ENCODE results near the gene MYF6.

MYF6 gene

DNA sequence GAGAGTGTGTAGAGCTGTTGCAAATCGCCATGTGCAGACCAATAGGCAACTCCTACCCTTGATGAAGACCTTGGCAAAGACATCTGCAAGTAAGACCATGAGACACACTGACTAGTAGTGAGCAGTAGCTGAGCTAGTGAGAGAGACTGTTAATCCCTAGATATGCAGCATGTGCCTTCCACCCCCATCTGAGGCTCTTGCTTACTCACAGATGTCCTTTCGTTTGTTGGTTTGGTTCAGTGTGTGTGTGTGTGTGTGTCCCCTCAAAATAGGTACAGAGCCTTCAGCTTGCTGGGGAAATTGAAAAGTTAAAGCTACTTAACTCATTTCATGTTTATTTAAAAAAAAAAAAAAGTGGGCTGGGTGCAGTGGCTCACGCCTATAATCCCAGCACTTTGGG, 46.8 kb downstream of the MYF6 start:
- H3K4me1 ChIP-seq, result no peaks in the 10 kb centered on the region
- H3K27me3 ChIP-seq (ENCODE audit: low read depth), result no peaks in the 10 kb centered on the region
- no peak for DNase-seq (ENCODE audit: low spot score in 2 of 2)
- in situ Hi-C loops (cut with MboI; ENCODE audit: low sequenced_read_pairs), result no loop called here
- no peak overlapping the region for H3K4me3 ChIP-seq
- no peaks in the 10 kb centered on the region for H3K36me3 ChIP-seq (replicated peaks)
- H3K9me3 ChIP-seq, result no peaks in the 10 kb centered on the region

DNA sequence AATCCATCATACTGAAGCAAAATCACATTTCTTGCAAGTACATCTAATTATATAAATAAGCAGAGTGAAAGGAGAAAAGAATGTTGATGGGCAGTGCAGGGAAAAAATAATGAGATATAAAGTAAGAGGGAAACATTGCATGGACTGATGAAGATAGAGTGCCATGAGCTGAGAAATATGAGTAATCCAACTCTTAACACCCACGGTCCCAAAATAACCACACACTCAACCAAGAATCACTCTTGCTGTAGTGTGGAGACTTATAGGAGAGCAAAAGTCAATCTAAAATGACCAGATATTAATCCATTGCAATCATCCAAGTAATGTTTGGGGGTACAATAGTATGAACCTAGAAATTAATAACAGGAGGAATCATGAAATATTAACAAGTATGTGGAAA, 49.4 kb downstream of the MYF6 start:
- H3K27me3 ChIP-seq (ENCODE audit: low read depth), result no peaks in the 10 kb centered on the region
- in situ Hi-C loops (cut with MboI; ENCODE audit: low sequenced_read_pairs), result no loop called here
- H3K4me3 ChIP-seq, result no peak overlapping the region

More for the DNA sequence above, 49.4 kb downstream of the MYF6 start:
- H3K9me3 ChIP-seq, result no peaks in the 10 kb centered on the region
- DNase-seq (ENCODE audit: low spot score in 2 of 2), result no peak
- H3K36me3 ChIP-seq (replicated peaks), result no peaks in the 10 kb centered on the region
- H3K4me1 ChIP-seq, result peaks cover 1% of the 10 kb centered on the region; the same call in 1 of the 2 replicates
